ENCODE measurements around the gene PRKCE.

- TF ChIP-seq CTCF (conservative IDR thresholded peaks at IDR 0.05; ENCODE audit: low read length) = no peak
- TF ChIP-seq EZH2phosphoT487 (IDR thresholded peaks at IDR 0.05; ENCODE audit: borderline replicate concordance, low read depth, low read length) = no peak
Measured at GRCh38 chr2:46150445-46150955, 499.0 kb downstream of the PRKCE start.

All from OCI-LY7 (cell line).